ENCODE data around the gene PPARA. TPM values are rescaled to one million over a fixed set of nuclear protein-coding genes. Genes with fewer than 3 reads are reported as not detected.

Gene PPARA
- total and polyA plus RNA-seq, 2 of the 4 experiments (the other 2 are of a cell fraction) = 3.1 to 7.0 TPM

GRCh38 chr22:46113110-46113909 lies 37.0 kb upstream of the PPARA start:
- Histone ChIP-seq H4K91ac (ENCODE audit: insufficient read depth, low read depth, low read length) (no peak overlapping the region), H3K14ac (replicated peaks; ENCODE audit: low read depth, low read length) (no peak overlapping the region), H3K79me1 (ENCODE audit: low read depth in 1 of 2, low read length in 2 of 2) (peaks cover 0 to 25% of the 10 kb centered on the region in 2 experiments; a peak in 3 of 4 replicates), H4K8ac (ENCODE audit: low read depth in 2 of 2, low read length in 2 of 2) (no peak overlapping the region), H2AFZ (replicated peaks; ENCODE audit: low read length, poor library complexity) (no peak overlapping the region), H2BK120ac (ENCODE audit: low read depth, low read length) (no peak overlapping the region), H3K4ac (ENCODE audit: low read depth, low read length) (no peak overlapping the region), H3K4me3 (ENCODE audit: insufficient read depth, low read depth, low read length) (no peak overlapping the region), H2BK20ac (ENCODE audit: low read depth, low read length) (no peak overlapping the region), H3K9ac (ENCODE audit: low read depth, low read length) (no peak overlapping the region), H3K18ac (ENCODE audit: low read depth, low read length) (no peak overlapping the region), H3K4me1 (ENCODE audit: control insufficient read depth, insufficient read depth, low read length) (peaks cover 25% of the 10 kb centered on the region), H2BK15ac (ENCODE audit: low read depth, low read length) (no peak overlapping the region), H2AK5ac (ENCODE audit: low read depth, low read length) (no peak overlapping the region), H4K5ac (ENCODE audit: low read depth, low read length) (no peak overlapping the region), H3K56ac (ENCODE audit: extremely low read depth, insufficient read depth, low read length) (no peak overlapping the region), H4K20me1 (ENCODE audit: insufficient read depth, low read length) (peaks cover 26% of the 10 kb centered on the region), H3K9me1 (ENCODE audit: insufficient read depth, low read length) (peaks cover 5% of the 10 kb centered on the region; the same call in 1 of the 2 replicates), H2BK5ac (ENCODE audit: low read depth, low read length, poor library complexity, severe bottlenecking) (no peak overlapping the region), H3K4me2 (ENCODE audit: low read depth, low read length) (no peak overlapping the region), H3K27ac (ENCODE audit: insufficient read depth, low read length) (no peak overlapping the region), H2AK9ac (replicated peaks; ENCODE audit: low read depth, low read length, poor library complexity) (peak overlapping the region; percentile 28), H3K23ac (ENCODE audit: low read depth, low read length) (no peak overlapping the region), H3K27me3 (ENCODE audit: control insufficient read depth, insufficient read depth, low read length) (no peaks in the 10 kb centered on the region), H3K36me3 (ENCODE audit: control insufficient read depth, insufficient read depth, low read length) (peaks cover 53% of the 10 kb centered on the region), H3K9me3 (ENCODE audit: control insufficient read depth, insufficient read depth, low read length) (no peaks in the 10 kb centered on the region)
- no peak for DNase-seq
- ATAC-seq (ENCODE audit: low read depth) = no peak
- intact Hi-C loops (cut with micrococcal nuclease) (no loop called here), dilution Hi-C loops (cut with HindIII; ENCODE audit: low sequenced_read_pairs, unreplicated experiment) (no loop called here), in situ Hi-C loops (cut with MboI; ENCODE audit: low sequenced_read_pairs) (no loop called here)
- 69% methylated on average over 7 of the region's 25 CpGs; no CpG with 5 or more reads in 1 of the 2 experiments for WGBS, 2 experiments (ENCODE audit: extremely low coverage in 2 of 2, insufficient read length in 1 of 2)
- ChIA-PET CTCF (no interaction called here), POLR2A (ENCODE audit: unreplicated experiment) (no interaction called here)
- no TSS peak for BruUV-seq (replicated peaks)
- no peak for TF ChIP-seq ELK1 (IDR thresholded peaks at IDR 0.05; ENCODE audit: borderline replicate concordance, low read depth, low read length)

Data from IMR-90 (cell line).